Hindlimb muscle (tissue), 1 donor: ENCODE results near the gene RNGTT. TPM values are rescaled to one million over a fixed set of nuclear protein-coding genes. Genes with fewer than 3 reads are reported as not detected.
"Not testable (repeated sequence)": the region's sequence is repeated elsewhere in the genome, so short reads cannot be mapped to it uniquely, and the experiment has no call there.

Experiments
- DNase-seq: peaks from one replicate; pipeline ENCODE4 v3.0.0-alpha.2; 2013
- polyA plus RNA-seq: library from polyadenylated mRNA; unstranded; fragments of 120-200 nt; gene quantifications from one replicate; pipeline ENCODE4 v1.2.1, GENCODE V29; 2013; ENCODE audit not compliant: insufficient read length

Gene RNGTT
- polyA plus RNA-seq, 1 donor, result 10.5 TPM

DNA sequence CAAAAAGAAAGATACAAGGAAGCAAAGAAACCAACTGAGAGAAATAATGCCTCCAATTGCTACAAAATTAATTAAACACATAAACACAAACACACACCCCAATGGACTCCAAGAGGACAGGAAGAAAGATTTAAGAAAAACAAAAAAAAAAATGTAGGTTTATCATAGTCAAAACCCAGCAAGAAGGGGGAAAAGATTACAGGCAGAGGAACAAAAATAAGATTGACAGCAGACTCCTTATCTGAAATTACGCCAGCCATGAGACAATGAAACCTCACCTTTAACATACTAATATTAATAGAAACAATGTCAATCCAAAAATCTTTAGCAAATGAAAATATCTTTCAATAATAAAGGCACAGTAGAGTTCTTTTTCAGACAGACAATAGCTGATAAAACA, 155.8 kb downstream of the RNGTT start:
- DNase-seq, result no peak

DNA sequence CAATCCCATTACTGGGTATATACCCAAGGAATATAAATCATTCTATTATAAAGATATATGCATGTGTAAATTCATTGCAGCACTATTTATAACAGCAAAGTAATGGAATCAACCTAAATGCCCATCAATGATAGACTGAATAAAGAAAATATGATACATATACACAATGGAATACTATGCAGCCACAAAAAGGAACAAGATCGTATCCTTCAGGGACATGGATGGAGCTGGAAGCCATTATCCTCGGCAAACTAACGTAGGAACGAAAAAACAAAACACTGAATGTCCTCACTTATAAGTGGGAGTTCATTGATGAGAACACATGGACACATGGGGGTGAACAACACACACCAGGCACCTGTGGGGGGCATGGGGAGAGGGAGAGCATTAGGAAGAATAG, 156.7 kb downstream of the RNGTT start:
- no peak for DNase-seq

DNA sequence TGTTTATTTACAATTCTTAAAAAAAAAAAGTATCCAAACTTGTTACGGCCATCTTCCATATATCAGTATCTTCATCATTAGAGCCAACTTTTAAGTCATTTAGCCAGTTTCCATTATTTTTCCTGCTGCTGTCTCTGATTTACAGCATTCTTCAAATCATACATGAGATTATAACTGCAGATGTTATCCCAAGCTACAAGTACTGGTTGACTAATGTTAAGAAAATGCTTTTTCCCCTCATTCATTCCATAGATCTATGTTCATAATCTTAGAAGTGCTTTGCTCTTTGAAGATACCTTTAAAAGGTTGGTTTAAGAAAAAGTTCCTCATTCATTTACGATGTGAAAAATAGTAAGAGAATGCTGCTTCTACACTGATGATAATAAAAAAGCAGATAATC, 158.7 kb downstream of the RNGTT start:
- DNase-seq, result no peak

DNA sequence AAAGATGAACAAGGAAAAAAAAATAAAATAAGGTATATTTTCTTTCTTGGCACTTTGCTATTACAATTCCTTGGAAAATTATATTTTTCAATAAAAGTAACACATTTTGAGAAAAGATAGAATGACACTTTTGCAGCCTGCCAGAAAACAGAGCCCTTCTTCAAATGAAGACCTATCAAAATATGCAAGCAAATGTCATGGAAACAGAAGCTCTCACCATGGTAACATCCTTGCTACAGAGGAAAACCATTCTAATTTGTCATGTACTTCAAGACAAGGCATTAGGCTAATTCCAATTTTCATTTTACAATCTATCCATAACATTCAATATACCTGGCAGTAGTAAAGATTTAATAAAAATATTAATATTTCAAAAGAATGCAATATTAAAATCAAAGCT, 177.9 kb downstream of the RNGTT start:
- DNase-seq, result peak; percentile 6

DNA sequence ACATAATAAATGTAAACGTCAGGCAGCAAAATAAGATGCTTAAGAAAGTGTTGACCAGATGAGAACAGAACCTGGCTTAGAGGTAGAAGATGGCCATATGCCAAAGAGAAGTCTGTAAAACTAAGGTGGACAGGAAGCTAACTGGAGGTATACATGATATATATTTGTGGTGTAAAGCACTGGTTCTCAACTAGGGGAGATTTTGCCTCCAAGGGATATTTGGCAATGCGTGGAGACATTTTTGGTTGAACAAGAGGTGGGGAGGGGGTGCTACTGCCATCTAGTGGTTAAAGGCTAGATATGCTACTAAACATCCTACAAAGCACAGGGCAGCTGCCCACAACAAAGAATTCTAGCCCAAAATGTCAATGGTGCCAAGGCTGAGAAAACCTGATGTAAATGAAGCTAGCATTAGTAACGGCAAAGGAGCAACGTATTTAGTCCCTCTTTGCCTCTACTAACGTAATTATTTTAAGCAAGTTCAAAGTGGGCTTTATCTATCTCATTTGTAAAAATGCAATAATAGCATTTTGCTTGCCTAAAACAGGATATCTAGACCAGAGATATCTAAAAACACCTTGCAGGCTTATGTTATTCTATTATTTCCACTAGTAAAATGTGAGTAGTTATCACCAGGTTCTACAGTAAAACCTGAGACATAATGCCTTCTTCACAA, 182.6 kb downstream of the RNGTT start:
- DNase-seq, result peak; percentile 46

DNA sequence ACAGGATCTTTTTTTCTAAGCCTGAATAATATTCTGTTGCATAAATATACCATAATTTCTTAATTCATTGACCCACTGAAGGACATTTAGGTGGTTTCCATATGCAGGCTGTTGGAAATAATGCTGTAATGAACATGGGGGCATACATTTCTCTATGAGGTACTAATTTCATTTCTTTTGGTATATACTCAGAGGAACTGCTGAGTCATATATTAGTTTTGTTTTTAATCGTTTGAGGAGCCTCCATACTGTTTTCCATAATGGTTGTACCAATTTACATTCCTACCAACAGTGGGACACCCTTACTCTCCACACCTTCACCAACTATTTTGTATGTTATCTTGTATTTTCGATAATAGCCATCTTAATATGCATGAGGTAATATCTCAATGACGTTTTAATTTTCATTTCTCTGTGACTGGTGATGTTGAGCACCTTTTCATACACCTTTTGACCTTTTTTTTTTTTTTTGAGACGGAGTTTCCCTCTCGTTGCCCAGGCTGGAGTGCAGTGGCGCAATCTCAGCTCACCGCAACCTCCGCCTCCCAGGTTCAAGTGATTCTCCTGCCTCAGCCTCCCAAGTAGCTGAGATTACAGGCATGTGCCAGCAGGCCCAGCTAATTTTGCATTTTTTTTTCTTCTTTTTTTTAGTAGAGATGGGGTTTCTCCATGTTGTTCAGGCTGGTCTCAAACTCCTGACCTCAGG, 187.4 kb downstream of the RNGTT start:
- DNase-seq, result no peak

DNA sequence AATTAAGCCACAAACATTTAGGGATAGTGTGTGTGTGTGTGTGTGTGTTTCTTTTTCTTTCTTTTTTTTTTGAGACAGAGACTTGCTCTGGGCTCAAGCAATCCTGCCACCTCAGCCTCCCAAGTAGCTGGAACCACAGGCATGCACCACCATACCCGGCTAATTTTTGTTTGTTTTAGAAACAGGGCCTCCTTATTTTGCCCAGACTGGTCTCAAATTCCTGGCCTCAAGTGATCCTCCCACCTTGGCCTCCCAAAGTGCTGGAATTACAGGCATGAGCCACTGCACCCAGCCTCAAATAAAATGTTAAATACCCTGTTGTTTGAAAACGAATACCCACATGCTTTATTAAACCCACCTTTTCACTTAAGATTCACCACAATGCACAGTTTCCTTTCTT, 195.3 kb downstream of the RNGTT start:
- DNase-seq, result not testable (repeated sequence)

DNA sequence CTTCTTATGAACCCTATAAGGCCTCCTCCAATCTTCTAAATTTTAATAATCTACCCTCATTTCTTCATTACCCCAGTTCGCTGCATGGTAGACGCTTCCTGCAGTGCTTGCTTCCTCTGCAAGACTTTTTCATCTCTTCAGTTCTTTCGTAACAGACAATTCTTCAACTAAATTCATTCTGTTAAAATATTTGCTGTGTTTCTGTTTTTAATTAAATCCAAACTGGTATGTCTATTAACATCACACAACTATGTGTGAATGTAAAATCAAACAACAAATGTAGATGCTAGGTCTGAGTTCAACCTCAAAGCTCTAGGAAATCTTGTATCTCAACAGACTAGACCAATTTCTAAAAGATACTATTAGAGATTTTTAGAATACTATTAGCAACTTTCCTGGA, 199.3 kb downstream of the RNGTT start:
- no peak for DNase-seq

DNA sequence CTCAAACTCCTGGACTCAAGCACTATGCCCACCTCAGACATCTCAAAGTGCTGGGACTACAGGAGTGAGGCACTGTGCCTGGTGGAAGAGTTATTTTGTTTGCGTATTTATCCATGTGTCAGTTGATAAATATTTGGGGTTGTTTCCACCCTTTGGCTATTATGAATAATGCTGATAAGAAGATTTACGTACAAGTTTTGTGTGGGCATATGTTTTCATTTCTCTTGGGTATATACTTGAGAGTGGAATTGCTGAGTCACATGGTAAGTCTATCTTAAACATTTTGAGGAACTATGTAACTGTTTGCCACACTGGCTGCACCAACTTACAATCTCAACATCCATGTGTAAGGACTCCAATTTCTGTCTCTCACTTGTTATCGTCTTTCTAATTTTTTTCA, 200.3 kb downstream of the RNGTT start:
- no peak for DNase-seq

DNA sequence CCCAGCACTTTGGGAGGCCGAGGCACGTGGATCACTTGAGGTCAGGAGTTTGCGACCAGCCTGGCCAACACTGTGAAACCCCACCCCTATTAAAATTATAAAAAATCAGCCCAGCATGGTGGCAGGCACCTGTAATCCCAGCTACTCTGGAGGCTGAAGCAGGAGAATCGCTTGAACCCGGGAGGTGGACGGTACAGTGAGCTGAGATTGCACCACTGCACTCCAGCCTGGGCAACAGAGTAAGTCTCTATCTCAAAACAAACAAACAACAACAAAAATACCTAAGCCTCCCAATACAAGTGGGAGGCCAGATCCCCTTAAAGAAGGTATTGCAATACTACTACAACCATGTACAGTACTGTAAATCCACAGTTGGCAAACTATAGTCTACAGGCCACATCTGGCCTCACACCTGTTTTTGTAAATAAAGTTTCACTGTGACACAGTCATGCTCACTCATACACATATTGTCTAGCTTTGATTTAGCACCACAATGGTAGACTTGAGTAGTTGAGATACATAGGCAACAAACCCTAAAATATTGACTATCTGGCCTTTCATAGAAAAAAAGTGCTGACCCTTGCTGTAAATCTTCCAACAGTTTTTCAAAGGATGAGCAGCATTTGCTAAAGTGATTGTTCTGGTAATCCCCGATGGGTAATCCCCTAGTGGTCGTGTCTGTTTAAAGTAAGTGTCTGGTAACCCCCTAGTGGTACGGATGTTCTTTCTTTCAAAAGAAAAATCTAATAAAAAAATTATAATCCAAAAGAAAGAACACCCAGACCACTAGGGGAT, 202.0 kb downstream of the RNGTT start:
- DNase-seq, result no peak

DNA sequence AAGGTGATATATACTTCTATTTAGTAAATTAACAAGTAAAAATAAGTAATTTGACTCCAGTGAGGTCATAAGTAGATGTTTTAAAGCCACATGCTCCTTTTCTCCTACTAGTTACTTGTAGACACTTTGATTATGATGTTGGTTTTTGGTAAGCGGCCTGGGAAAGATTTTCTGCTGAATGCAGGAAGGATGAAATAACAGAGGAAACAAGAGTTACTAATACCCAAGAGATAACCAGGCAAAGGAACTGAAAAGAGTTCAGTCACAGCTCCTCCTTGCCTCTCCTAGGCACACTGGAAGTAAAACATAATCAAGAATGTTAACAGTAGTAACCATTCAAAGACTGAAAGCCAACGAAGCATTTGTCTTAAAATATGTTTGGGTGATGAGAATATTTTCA, 203.3 kb downstream of the RNGTT start:
- no peak for DNase-seq

DNA sequence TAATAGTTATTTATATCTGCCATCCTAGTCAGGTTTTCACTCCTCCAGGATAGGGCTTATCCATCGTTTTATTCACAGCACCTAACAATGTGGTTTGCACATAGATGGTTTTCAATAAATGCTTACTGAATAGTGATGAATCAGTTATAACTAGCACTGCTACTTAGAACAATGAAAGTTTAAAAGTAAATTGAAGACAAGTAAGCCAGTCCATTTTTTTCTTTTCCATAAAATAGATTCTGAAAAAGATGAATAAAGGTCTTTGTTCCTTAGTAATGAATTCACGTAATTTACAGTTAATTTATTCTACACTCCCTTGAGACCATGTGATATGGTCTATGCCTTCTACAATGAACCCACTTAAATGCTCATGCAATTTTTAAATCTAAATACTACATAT, 212.5 kb downstream of the RNGTT start:
- no peak for DNase-seq

DNA sequence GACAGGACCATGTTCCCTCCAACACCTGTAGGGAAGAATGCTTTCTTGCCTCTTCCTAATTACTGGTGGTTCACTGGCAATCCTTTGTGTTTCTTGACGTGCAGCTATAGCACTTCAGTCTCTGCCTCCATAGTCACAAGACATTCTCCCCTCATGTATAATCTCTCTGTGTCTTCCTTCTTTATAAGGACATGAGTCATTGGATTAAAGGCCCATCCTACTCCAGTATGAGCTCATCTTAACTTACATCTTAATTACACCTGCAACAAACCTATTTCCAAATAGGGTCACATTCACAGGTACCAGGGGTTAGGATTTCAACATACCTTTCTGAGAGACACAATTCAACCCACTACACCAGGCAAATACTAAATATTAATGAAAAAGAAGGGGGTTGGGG, 213.6 kb downstream of the RNGTT start:
- DNase-seq, result no peak

DNA sequence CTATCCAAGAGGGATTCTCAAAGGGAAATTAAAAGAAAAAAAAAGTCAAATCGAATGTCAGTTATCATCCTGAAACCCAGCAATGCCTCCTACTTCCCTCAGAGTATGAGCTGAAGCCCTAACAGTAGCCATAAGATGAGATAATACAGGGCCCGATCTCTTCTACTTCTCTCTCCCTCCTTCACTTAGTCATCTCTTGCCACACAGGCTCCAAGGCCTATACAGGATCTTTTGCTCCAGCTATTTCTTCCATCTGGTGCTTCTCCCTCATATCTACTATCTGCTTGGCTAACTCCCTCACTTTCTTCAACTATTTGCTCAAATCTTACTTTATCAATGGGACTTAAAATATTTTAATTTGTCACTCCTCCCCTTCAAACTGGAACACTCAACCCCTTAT, 215.3 kb downstream of the RNGTT start:
- no peak for DNase-seq

DNA sequence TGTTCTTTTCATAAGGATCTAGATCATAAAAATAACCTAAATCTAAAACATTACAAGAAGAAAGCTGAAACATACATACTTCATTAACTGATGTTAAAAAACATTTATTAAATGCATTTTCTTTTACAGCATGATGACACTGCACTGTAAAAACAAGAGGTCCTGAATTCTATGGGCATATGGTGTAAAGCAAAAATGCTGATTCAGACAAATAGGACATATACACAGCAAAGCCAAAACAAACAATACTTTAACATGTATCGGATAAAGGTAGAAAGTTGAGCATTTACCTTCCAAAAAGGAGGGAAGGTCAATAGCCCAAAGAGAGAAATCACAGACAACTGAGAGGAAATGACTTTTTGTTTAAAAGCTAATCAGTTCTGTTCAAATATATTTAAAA, 221.5 kb downstream of the RNGTT start:
- no peak for DNase-seq

DNA sequence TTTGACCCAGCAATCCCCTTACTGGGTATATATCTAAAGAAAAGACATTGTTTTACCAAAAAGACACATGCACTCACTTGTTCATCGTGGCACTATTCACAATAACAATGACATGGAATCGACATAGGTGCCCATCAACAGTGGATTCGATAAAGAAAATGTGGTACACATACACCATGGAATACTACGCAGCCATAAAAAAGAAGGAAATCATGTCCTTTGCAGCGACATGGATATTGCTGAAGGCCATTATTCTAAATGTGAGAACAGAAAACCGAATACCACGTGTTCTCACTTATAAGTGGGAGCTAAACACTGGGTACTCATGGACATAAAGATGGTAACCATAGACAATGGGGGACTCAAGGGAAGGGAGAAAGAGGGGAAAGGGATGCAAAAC, 222.3 kb downstream of the RNGTT start:
- no peak for DNase-seq

DNA sequence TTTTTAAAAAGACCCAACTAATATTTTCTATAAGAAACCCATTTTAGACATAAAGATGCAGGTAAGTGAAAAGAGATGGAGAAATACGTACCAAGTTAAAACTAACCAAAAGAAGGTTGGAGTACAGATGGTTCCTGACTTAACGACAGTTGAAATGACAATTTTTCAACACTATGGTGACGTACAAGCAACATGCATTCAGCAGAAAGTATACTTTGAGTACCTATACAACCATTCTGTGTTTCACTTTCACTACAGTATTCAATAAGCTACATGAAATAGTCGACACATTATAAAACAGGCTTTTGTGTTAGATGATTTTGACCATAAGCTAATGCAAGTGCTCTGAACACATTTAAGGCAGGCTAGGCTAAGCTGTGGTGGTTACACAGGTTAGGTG, 228.9 kb downstream of the RNGTT start:
- DNase-seq, result no peak

DNA sequence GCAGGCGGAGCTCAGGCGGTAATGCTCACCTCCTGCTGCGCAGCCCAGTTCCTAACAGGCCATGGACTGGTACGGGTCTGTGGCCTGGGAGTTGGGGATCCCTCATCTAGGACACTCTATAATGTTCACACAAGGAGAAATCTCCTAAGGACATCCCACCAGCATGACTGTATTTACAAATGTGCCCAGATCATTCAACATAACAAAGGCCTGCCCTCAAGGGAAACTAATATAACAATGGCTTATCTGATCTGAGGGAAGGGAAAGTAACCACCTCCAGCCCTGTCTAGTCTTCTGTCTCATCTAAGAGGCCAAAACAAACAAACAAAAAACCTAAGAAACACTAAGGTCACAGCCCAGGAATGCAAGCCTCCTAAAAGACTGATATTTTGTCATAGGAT, 232.8 kb downstream of the RNGTT start:
- no peak for DNase-seq

DNA sequence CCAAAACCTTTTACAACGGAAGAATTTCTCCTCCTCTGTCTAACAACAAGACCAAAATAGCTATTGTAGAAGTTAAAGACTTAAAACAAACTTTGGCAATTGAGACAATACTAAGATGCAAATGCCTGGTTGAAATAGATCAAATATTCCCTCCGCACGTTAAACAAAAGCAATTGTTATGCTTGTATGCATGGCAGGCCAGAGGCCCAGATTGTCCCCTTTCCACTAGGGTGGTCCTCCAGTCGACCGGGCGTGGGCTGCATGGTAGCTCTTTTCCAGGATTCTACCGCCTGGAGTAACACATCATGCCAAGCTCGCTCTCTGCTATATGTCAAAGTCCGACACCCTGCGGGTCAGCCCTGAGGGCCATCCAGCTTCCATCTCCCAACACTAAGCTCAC, 234.7 kb downstream of the RNGTT start:
- DNase-seq, result no peak

DNA sequence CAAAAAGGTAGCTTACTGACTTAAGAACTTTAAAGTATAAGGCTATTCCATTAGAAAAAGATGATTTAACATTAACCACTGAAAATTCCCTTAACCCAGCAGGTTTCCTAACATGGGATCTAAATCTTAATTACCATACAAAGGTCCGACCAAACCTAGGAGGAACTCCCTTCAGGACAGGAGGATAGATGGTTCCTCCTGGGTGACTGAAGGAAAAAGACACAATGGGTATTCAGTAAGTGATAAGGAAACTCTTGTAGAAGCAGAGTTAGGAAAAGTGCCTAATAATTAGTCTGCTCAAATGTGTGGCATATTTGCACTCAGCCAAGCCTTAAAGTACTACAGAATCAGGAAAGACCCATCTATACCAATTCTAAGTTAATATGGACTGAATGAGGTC, 237.0 kb downstream of the RNGTT start:
- not testable (repeated sequence) for DNase-seq

DNA sequence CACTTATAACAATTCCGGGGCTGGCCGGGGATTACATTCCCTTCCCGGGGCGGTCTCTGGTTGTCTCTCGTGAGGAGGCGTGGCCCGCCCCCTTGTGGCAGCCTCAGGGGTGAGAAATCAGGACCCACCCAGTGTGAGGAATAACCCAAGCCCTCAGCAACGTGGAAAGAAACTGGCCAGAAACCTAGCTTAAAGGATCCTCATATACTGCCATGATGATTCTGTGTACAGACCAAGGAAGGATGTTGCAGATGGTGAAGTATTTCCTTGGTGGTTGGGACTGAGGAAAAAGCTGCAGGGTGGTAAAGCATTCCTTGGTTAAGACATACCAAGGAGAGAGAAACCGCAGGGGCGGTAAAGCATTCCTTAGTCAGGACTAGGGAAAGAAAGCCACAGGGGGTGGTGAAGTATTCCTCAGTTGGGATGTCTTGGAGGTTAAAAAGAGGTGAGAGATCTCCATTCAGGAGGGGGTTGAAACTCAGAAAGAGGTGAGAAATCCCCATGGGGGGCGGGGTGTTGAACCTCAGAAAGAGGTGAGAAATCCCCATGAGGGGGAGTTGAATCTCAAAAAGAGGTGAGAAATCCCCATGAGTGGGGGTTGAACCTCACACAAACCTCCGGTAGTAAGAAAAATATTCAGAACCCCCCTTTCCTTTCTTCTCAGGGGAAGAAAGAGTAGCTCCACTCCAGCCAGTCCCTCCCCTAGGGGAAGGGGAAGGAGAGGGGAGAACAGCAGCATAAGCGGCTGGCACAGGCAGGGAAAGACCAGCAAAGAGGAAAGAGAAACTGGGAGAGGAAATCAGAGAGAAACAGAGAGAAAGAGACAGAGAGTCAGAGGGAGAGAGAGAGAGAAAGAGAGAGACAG, 238.1 kb downstream of the RNGTT start:
- DNase-seq, result no peak

DNA sequence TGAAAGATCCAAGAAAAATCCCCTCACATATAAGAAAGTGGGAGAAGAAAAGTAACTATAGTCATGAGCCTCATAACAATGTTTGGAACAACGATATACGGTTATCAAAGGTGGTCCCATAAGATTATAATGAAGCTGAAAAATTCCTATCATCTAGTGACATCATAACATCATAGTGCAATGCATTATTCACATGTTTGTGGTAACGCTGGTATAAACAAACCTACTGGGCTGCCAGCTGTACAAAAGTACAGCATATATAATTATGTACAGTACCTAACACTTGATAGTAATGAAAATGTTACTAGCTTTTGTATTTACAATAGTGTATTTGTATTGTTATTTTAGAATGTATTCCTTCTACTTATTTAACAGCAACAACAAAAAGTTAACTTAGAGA, 240.7 kb downstream of the RNGTT start:
- no peak for DNase-seq

DNA sequence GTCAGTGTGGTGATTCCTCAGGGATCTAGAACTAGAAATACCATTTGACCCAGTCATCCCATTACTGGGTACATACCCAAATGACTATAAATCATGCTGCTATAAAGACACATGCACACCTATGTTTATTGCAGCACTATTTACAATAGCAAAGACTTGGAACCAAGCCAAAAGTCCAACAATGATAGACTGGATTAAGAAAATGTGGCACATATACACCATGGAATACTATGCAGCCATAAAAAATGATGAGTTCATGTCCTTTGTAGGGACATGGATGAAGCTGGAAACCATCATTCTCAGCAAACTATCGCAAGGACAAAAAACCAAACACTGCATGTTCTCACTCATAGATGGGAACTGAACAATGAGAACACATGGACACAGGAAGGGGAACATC, 247.0 kb downstream of the RNGTT start:
- DNase-seq, result not testable (repeated sequence)
